ENCODE results near the gene ENGASE.

Gene ENGASE

GRCh38 chr17:79093270-79093669, 18.6 kb downstream of the ENGASE start:
- DNase-seq (ENCODE audit: low read depth in 2 of 2) = no peak

- no peak for DNase-seq (ENCODE audit: low read depth in 2 of 2)
Observed at GRCh38 chr17:79094261-79094660, 19.6 kb downstream of the ENGASE start.

GRCh38 chr17:79095345-79096055, 20.9 kb downstream of the ENGASE start:
- no peak for DNase-seq (ENCODE audit: low read depth in 2 of 2)

- DNase-seq (ENCODE audit: low read depth in 2 of 2) = no peak
Observed at GRCh38 chr17:79096477-79096876, 21.9 kb downstream of the ENGASE start.

- DNase-seq (ENCODE audit: low read depth in 2 of 2) = no peak
Observed at GRCh38 chr17:79097226-79098055, 22.8 kb downstream of the ENGASE start.

- DNase-seq (ENCODE audit: low read depth in 2 of 2) = no peak
Observed at GRCh38 chr17:79098282-79098867, 23.8 kb downstream of the ENGASE start.

GRCh38 chr17:79100405-79100804, 25.8 kb downstream of the ENGASE start:
- DNase-seq (ENCODE audit: low read depth in 2 of 2) = no peak

- DNase-seq (ENCODE audit: low read depth in 2 of 2) = no peak
Observed at GRCh38 chr17:79101111-79101673, 26.6 kb downstream of the ENGASE start.

GRCh38 chr17:79102214-79102613, 27.6 kb downstream of the ENGASE start:
- DNase-seq (ENCODE audit: low read depth in 2 of 2) = no peak

GRCh38 chr17:79104898-79105600, 30.4 kb downstream of the ENGASE start:
- DNase-seq (ENCODE audit: low read depth in 2 of 2) = no peak

GRCh38 chr17:79105937-79106336, 31.3 kb downstream of the ENGASE start:
- DNase-seq (ENCODE audit: low read depth in 2 of 2) = no peak

- no peak for DNase-seq (ENCODE audit: low read depth in 2 of 2)
Observed at GRCh38 chr17:79106958-79107357, 32.3 kb downstream of the ENGASE start.

- no peak for DNase-seq (ENCODE audit: low read depth in 2 of 2)
Observed at GRCh38 chr17:79107499-79108231, 33.0 kb downstream of the ENGASE start.

GRCh38 chr17:79108232-79108850, 33.7 kb downstream of the ENGASE start:
- DNase-seq (ENCODE audit: low read depth in 2 of 2) = no peak

GRCh38 chr17:79108870-79109269, 34.2 kb downstream of the ENGASE start:
- no peak for DNase-seq (ENCODE audit: low read depth in 2 of 2)

GRCh38 chr17:79109584-79109983, 35.0 kb downstream of the ENGASE start:
- no peak for DNase-seq (ENCODE audit: low read depth in 2 of 2)

GRCh38 chr17:79111097-79111496, 36.5 kb downstream of the ENGASE start:
- DNase-seq (ENCODE audit: low read depth in 2 of 2) = no peak

GRCh38 chr17:79112471-79112870, 37.8 kb downstream of the ENGASE start:
- no peak for DNase-seq (ENCODE audit: low read depth in 2 of 2)

GRCh38 chr17:79113699-79114457, 39.3 kb downstream of the ENGASE start:
- DNase-seq (ENCODE audit: low read depth in 2 of 2) = no peak
